Measurements from ENCODE around the gene CCDC170. TPM values are rescaled to one million over a fixed set of nuclear protein-coding genes. Genes with fewer than 3 reads are reported as not detected.

Gene CCDC170
- total RNA-seq, 1 donor from 2014 or later: 1.9 TPM

GRCh38 chr6:151616600-151616999, 122.8 kb downstream of the CCDC170 start:
- H3K27ac Mint-ChIP-seq: no peak overlapping the region
- no peak overlapping the region for H3K4me3 Mint-ChIP-seq
- H3K36me3 Mint-ChIP-seq: no peaks in the 10 kb centered on the region
- H3K27me3 Mint-ChIP-seq: peaks cover 3% of the 10 kb centered on the region
- DNase-seq (ENCODE audit: extremely low spot score, unreplicated experiment): no peak
- H3K4me1 Mint-ChIP-seq (ENCODE audit: unreplicated experiment): no peaks in the 10 kb centered on the region
- H3K9me3 Mint-ChIP-seq: no peaks in the 10 kb centered on the region
- TF ChIP-seq CTCF (conservative IDR thresholded peaks at IDR 0.05): no peak

GRCh38 chr6:151617539-151617938, 123.7 kb downstream of the CCDC170 start:
- TF ChIP-seq CTCF (conservative IDR thresholded peaks at IDR 0.05): no peak
- no peaks in the 10 kb centered on the region for H3K36me3 Mint-ChIP-seq

GRCh38 chr6:151618717-151619116, 124.9 kb downstream of the CCDC170 start:
- H3K4me3 Mint-ChIP-seq: no peak overlapping the region
- no peak for TF ChIP-seq CTCF (conservative IDR thresholded peaks at IDR 0.05)
- H3K9me3 Mint-ChIP-seq: no peaks in the 10 kb centered on the region
- no peaks in the 10 kb centered on the region for H3K36me3 Mint-ChIP-seq
- peaks cover 3% of the 10 kb centered on the region for H3K27me3 Mint-ChIP-seq
- H3K27ac Mint-ChIP-seq: no peak overlapping the region
- no peaks in the 10 kb centered on the region for H3K4me1 Mint-ChIP-seq (ENCODE audit: unreplicated experiment)
- DNase-seq (ENCODE audit: extremely low spot score, unreplicated experiment): no peak

More at GRCh38 chr6:151617539-151617938, 123.7 kb downstream of the CCDC170 start:
- H3K4me1 Mint-ChIP-seq (ENCODE audit: unreplicated experiment): no peaks in the 10 kb centered on the region
- no peak for DNase-seq (ENCODE audit: extremely low spot score, unreplicated experiment)
- no peaks in the 10 kb centered on the region for H3K9me3 Mint-ChIP-seq
- peaks cover 3% of the 10 kb centered on the region for H3K27me3 Mint-ChIP-seq
- H3K4me3 Mint-ChIP-seq: no peak overlapping the region
- no peak overlapping the region for H3K27ac Mint-ChIP-seq

- TF ChIP-seq CTCF (conservative IDR thresholded peaks at IDR 0.05): no peak
- Mint-ChIP-seq H3K4me3 (no peak overlapping the region), H3K27ac (no peak overlapping the region), H3K36me3 (no peaks in the 10 kb centered on the region), H3K27me3 (peaks cover 3% of the 10 kb centered on the region), H3K9me3 (no peaks in the 10 kb centered on the region), H3K4me1 (ENCODE audit: unreplicated experiment) (no peaks in the 10 kb centered on the region)
- DNase-seq (ENCODE audit: extremely low spot score, unreplicated experiment): no peak
Observed at GRCh38 chr6:151620179-151620578, 126.4 kb downstream of the CCDC170 start.

- Mint-ChIP-seq H3K4me1 (ENCODE audit: unreplicated experiment) (no peaks in the 10 kb centered on the region), H3K27ac (no peak overlapping the region), H3K4me3 (no peak overlapping the region), H3K9me3 (no peaks in the 10 kb centered on the region), H3K36me3 (no peaks in the 10 kb centered on the region), H3K27me3 (no peaks in the 10 kb centered on the region)
- TF ChIP-seq CTCF (conservative IDR thresholded peaks at IDR 0.05): no peak
- DNase-seq (ENCODE audit: extremely low spot score, unreplicated experiment): no peak
Observed at GRCh38 chr6:151624071-151624470, 130.3 kb downstream of the CCDC170 start.

- no peaks in the 10 kb centered on the region for H3K27me3 Mint-ChIP-seq
- H3K36me3 Mint-ChIP-seq: no peaks in the 10 kb centered on the region
- no peaks in the 10 kb centered on the region for H3K9me3 Mint-ChIP-seq
- no peak for TF ChIP-seq CTCF (conservative IDR thresholded peaks at IDR 0.05)
- DNase-seq (ENCODE audit: extremely low spot score, unreplicated experiment): no peak
- no peaks in the 10 kb centered on the region for H3K4me1 Mint-ChIP-seq (ENCODE audit: unreplicated experiment)
- H3K4me3 Mint-ChIP-seq: no peak overlapping the region
- H3K27ac Mint-ChIP-seq: no peak overlapping the region
Observed at GRCh38 chr6:151624481-151624880, 130.7 kb downstream of the CCDC170 start.

Measured in type B pancreatic cell (in vitro differentiated cells).